ENCODE data around the gene DIO3. TPM values are rescaled to one million over a fixed set of nuclear protein-coding genes. Genes with fewer than 3 reads are reported as not detected.

DIO3 gene
- not detected for total RNA-seq (2013)
- polyA plus RNA-seq (not detected), polyA minus RNA-seq (not detected in 2 replicates), total RNA-seq (0 to 0.21 (median 0) reads per million in 11 experiments)

- no peak within 1 kb of the TSS for H3K4me2 ChIP-seq (replicated peaks; ENCODE audit: extremely low read depth, low read length, poor library complexity, severe bottlenecking)
- Mint-ChIP-seq H3K4me1 (no peaks in the 10 kb centered on the region), H3K36me3 (peaks cover 13 to 18% of the 10 kb centered on the region in 2 donors), H3K27me3 (ENCODE audit: low read depth in 3 of 3) (peaks cover 66 to 86% (median 79%) of the 10 kb centered on the region in 3 donors), H3K27ac (peak within 1 kb of the TSS in 1 of 7 donors; percentile 60), H3K4me3 (peak within 1 kb of the TSS in 1 of 2 donors; percentile 90), H3K9me3 (peaks cover 18 to 36% (median 27%) of the 10 kb centered on the region in 7 donors)
- no peak for TF ChIP-seq CTCF (IDR thresholded peaks at IDR 0.05)
- H3K27ac ChIP-seq (ENCODE audit: low read depth in 1 of 2, low read length in 2 of 2) = no peak within 1 kb of the TSS
- H3K4me3 ChIP-seq (replicated peaks in 1 of 3; ENCODE audit: low read depth in 2 of 3, low read length in 3 of 3) = no peak within 1 kb of the TSS
- no peaks in the 10 kb centered on the region for H3K36me3 ChIP-seq (replicated peaks in 1 of 2; ENCODE audit: control insufficient read depth in 1 of 2, insufficient read depth in 2 of 2, low read length in 2 of 2)
- DNase-seq = no peak
- H3K9me3 ChIP-seq (replicated peaks in 1 of 2; ENCODE audit: control insufficient read depth in 1 of 2, insufficient read depth in 1 of 2, low read length in 2 of 2) = peaks cover 21 to 41% of the 10 kb centered on the region in 2 donors
- 23% methylated on average over 73 of the region's 73 CpGs for WGBS (ENCODE audit: insufficient coverage)
- H4K20me1 ChIP-seq (ENCODE audit: insufficient read depth, low read length) = no peaks in the 10 kb centered on the region
- no peak within 1 kb of the TSS for H3K9ac ChIP-seq (ENCODE audit: insufficient read depth, low read length, poor library complexity, severe bottlenecking)
- H3K79me2 ChIP-seq (ENCODE audit: insufficient read depth, low read length) = no peaks in the 10 kb centered on the region
- peaks cover 38 to 77% of the 10 kb centered on the region in 2 donors for H3K27me3 ChIP-seq (ENCODE audit: control insufficient read depth in 2 of 2, insufficient read depth in 2 of 2, low read length in 2 of 2)
- intact Hi-C loops (cut with micrococcal nuclease) = no loop called here
- no peaks in the 10 kb centered on the region for H3K4me1 ChIP-seq (ENCODE audit: control insufficient read depth in 1 of 2, insufficient read depth in 2 of 2, low read length in 2 of 2)
- no peak within 1 kb of the TSS for H2AFZ ChIP-seq (ENCODE audit: insufficient read depth, low read depth, low read length, poor library complexity, severe bottlenecking)
Observed at GRCh38 chr14:101561145-101561896, at the start of gene DIO3. DIO3 (plus strand) TSS chr14:101561495.

DNA sequence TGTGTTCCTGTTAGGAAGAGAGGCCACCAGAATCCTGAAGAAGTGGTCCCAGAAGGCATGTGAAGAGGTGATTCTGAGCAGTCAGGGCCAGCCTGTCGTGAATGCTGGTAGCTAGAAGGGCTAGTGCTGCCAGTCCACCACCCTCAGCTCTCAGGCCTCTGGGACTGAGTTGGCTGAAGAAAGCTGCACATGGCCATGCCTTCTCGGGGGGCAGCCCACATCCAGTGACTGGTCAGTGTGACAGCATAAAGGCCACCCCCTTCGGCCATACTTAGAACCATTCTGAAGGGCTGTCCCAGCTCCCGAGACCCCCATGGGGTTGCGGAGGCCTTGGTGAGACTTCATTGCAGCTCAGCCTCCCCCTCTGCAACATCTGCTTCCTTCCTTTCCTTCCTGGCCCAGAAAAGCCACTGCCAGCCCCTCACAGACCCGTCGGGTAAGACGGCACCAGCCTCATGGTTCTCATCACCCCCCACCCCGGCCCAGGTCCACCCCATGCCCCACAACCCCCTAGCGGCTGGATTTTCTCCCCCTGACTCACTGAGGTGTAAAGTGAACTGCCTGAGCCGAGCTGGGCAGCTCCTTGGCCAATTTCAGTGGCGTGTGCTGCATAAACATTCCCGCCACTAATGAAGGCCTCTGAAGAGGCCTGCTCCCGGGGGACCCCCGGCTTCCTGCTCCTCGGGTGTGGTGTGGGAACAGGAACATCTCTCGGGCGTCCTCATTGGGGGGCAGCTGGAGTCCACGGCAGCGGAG is 49.5 kb upstream of the DIO3 start:
- H2AFZ ChIP-seq (ENCODE audit: insufficient read depth, low read depth, low read length, poor library complexity, severe bottlenecking) = no peak overlapping the region
- intact Hi-C loops (cut with micrococcal nuclease) = no loop called here
- WGBS (ENCODE audit: insufficient coverage) = 34% methylated on average over 17 of the region's 20 CpGs
- no peaks in the 10 kb centered on the region for H3K27me3 ChIP-seq (ENCODE audit: control insufficient read depth in 2 of 2, insufficient read depth in 2 of 2, low read length in 2 of 2)
- no peak for TF ChIP-seq CTCF (IDR thresholded peaks at IDR 0.05)
- peaks cover 0 to 4% (median 4%) of the 10 kb centered on the region in 3 donors for H3K27me3 Mint-ChIP-seq (ENCODE audit: low read depth in 3 of 3)
- no peak overlapping the region for H3K4me3 Mint-ChIP-seq
- H3K36me3 ChIP-seq (replicated peaks in 1 of 2; ENCODE audit: control insufficient read depth in 1 of 2, insufficient read depth in 2 of 2, low read length in 2 of 2) = no peaks in the 10 kb centered on the region
- peaks cover 0 to 14% of the 10 kb centered on the region in 2 donors for H3K9me3 ChIP-seq (replicated peaks in 1 of 2; ENCODE audit: control insufficient read depth in 1 of 2, insufficient read depth in 1 of 2, low read length in 2 of 2)
- no peak overlapping the region for H3K27ac ChIP-seq (ENCODE audit: low read depth in 1 of 2, low read length in 2 of 2)
- no peak overlapping the region for H3K9ac ChIP-seq (ENCODE audit: insufficient read depth, low read length, poor library complexity, severe bottlenecking)
- H4K20me1 ChIP-seq (ENCODE audit: insufficient read depth, low read length) = no peaks in the 10 kb centered on the region
- peaks cover 9% of the 10 kb centered on the region for H3K4me1 Mint-ChIP-seq
- no peak for DNase-seq
- H3K36me3 Mint-ChIP-seq = no peaks in the 10 kb centered on the region
- H3K27ac Mint-ChIP-seq = no peak overlapping the region
- peaks cover 3 to 8% of the 10 kb centered on the region in 2 donors for H3K4me1 ChIP-seq (ENCODE audit: control insufficient read depth in 1 of 2, insufficient read depth in 2 of 2, low read length in 2 of 2)
- H3K9me3 Mint-ChIP-seq = peaks cover 6 to 17% (median 13%) of the 10 kb centered on the region in 7 donors
- H3K4me3 ChIP-seq (replicated peaks in 1 of 3; ENCODE audit: low read depth in 2 of 3, low read length in 3 of 3) = no peak overlapping the region
- H3K4me2 ChIP-seq (replicated peaks; ENCODE audit: extremely low read depth, low read length, poor library complexity, severe bottlenecking) = no peak overlapping the region
- H3K79me2 ChIP-seq (ENCODE audit: insufficient read depth, low read length) = no peaks in the 10 kb centered on the region

All from CD14-positive monocyte (primary cell).